ENCODE data around the gene SCIMP.
"Not testable (repeated sequence)": the region's sequence is repeated elsewhere in the genome, so short reads cannot be mapped to it uniquely, and the experiment has no call there.

DNA sequence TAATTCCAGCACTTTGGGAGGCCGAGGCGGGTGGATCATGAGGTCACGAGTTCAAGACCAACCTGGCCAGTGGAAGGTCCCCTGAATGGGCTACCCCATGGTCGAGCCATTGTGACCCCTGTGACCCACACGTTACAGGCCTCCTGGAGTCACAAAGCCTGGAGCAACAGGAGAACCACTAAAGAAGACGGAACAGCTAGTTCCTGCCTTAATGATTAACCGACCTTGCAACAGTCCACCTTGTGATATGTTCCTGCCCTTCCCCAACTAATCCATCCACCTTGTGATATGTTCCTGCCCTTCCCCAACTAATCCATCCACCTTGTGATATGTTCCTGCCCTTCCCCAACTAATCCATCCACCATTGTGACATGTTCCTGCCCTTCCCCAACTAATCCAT lies 5.1 kb upstream of the SCIMP start:
- not testable (repeated sequence) for TF ChIP-seq SRF (IDR thresholded peaks at IDR 0.05; ENCODE audit: low read depth); TCF7L2 (IDR thresholded peaks at IDR 0.05; ENCODE audit: borderline replicate concordance, extremely low read depth, insufficient read depth, insufficient read length); SIN3A (IDR thresholded peaks at IDR 0.05; ENCODE audit: low read depth); ZNF274 (IDR thresholded peaks at IDR 0.05; ENCODE audit: low read depth, low read length); POLR2A (IDR thresholded peaks at IDR 0.05; ENCODE audit: borderline replicate concordance, extremely low read depth, insufficient read depth, insufficient read length); POLR2AphosphoS5 (IDR thresholded peaks at IDR 0.05; ENCODE audit: low read depth, low read length); CEBPB (IDR thresholded peaks at IDR 0.05; ENCODE audit: low read depth); EZH2 (IDR thresholded peaks at IDR 0.05); EZH2phosphoT487 (IDR thresholded peaks at IDR 0.05; ENCODE audit: borderline replicate concordance); YY1 (IDR thresholded peaks at IDR 0.05; ENCODE audit: extremely low read depth, insufficient replicate concordance, low read depth, low read length)
- TF ChIP-seq, protein P1, sequence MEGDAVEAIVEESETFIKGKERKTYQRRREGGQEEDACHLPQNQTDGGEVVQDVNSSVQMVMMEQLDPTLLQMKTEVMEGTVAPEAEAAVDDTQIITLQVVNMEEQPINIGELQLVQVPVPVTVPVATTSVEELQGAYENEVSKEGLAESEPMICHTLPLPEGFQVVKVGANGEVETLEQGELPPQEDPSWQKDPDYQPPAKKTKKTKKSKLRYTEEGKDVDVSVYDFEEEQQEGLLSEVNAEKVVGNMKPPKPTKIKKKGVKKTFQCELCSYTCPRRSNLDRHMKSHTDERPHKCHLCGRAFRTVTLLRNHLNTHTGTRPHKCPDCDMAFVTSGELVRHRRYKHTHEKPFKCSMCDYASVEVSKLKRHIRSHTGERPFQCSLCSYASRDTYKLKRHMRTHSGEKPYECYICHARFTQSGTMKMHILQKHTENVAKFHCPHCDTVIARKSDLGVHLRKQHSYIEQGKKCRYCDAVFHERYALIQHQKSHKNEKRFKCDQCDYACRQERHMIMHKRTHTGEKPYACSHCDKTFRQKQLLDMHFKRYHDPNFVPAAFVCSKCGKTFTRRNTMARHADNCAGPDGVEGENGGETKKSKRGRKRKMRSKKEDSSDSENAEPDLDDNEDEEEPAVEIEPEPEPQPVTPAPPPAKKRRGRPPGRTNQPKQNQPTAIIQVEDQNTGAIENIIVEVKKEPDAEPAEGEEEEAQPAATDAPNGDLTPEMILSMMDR (IDR thresholded peaks at IDR 0.05 in 2 of 3, conservative IDR thresholded peaks at IDR 0.05 in 1 of 3; ENCODE audit: borderline replicate concordance in 1 of 3, insufficient read depth in 1 of 3, low read depth in 2 of 3, low read length in 2 of 3) = not testable (repeated sequence)
- TF ChIP-seq, protein P2, sequence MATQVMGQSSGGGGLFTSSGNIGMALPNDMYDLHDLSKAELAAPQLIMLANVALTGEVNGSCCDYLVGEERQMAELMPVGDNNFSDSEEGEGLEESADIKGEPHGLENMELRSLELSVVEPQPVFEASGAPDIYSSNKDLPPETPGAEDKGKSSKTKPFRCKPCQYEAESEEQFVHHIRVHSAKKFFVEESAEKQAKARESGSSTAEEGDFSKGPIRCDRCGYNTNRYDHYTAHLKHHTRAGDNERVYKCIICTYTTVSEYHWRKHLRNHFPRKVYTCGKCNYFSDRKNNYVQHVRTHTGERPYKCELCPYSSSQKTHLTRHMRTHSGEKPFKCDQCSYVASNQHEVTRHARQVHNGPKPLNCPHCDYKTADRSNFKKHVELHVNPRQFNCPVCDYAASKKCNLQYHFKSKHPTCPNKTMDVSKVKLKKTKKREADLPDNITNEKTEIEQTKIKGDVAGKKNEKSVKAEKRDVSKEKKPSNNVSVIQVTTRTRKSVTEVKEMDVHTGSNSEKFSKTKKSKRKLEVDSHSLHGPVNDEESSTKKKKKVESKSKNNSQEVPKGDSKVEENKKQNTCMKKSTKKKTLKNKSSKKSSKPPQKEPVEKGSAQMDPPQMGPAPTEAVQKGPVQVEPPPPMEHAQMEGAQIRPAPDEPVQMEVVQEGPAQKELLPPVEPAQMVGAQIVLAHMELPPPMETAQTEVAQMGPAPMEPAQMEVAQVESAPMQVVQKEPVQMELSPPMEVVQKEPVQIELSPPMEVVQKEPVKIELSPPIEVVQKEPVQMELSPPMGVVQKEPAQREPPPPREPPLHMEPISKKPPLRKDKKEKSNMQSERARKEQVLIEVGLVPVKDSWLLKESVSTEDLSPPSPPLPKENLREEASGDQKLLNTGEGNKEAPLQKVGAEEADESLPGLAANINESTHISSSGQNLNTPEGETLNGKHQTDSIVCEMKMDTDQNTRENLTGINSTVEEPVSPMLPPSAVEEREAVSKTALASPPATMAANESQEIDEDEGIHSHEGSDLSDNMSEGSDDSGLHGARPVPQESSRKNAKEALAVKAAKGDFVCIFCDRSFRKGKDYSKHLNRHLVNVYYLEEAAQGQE (IDR thresholded peaks at IDR 0.05; ENCODE audit: low read depth) = not testable (repeated sequence)

Measured in HCT116 (cell line).